Fibroblast of skin of scalp (primary cell): ENCODE results near the gene RABIF. TPM values are rescaled to one million over a fixed set of nuclear protein-coding genes. Genes with fewer than 3 reads are reported as not detected.
"Not testable (repeated sequence)": the region's sequence is repeated elsewhere in the genome, so short reads cannot be mapped to it uniquely, and the experiment has no call there.

Experiments used
- DNase-seq: peaks from one replicate; pipeline ENCODE4 v3.0.0-alpha.2; 2013
- polyA plus RNA-seq, 2 experiments: library from polyadenylated mRNA; unstranded; fragments of 120-200 nt; gene quantifications; one replicate each; pipeline ENCODE4 v1.2.1, GENCODE V29; 2013; ENCODE audit not compliant: insufficient read length in 2 of 2

RABIF gene
- polyA plus RNA-seq (2013, experiment 1 of 2; ENCODE audit: insufficient read length): 9.6 TPM
- 9.2 TPM for polyA plus RNA-seq (2013, experiment 2 of 2; ENCODE audit: insufficient read length)

DNA sequence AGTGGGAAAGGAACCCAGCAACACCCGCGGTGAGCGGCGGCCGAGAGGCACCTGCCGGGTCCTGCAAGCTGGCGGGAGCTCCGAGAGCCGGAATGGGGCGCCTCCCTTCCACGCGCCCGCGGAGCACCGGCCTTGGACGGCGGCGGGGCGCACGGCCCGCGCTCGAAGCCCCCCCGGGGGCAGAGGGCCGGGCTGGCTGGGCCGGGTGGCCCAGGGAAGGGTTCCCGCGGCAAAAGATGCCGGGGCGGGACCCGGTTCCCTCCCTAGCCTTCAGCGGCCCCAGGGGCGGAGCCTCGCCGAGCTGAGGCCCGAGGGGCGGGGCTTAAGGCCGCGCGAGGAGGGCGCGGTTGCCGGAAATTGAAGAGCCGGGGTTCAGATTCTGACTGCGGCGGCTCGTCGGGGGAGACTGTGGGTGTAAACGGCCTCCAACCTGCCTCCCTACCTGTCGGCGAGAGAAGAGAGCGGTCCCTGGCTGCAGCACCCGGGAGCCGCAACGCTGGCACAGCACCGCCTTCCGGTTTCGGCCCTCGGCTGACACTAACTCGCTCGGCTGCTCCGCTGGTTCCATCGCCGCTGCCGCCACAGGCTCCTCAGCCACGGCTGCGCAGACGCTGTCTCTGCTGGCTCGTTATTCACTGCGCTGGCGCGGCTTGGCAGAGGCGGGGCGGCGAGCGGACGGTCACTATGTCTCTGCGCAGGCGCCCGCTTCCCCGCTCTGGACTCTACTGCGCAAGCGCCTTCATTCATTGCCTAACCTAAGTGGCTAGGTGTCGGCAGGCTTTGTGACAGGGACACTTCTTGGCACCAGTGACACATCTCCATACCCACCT lies at the start of gene RABIF:
Gene RABIF (minus strand): TSS at position 619 of the 830 bp plus-strand sequence. CDS start 51 bp downstream, at position 568.
- peak; percentile 94 for DNase-seq

GRCh38 chr1:202938287-202938925 lies 49.5 kb upstream of the RABIF start:
- no peak for DNase-seq

DNA sequence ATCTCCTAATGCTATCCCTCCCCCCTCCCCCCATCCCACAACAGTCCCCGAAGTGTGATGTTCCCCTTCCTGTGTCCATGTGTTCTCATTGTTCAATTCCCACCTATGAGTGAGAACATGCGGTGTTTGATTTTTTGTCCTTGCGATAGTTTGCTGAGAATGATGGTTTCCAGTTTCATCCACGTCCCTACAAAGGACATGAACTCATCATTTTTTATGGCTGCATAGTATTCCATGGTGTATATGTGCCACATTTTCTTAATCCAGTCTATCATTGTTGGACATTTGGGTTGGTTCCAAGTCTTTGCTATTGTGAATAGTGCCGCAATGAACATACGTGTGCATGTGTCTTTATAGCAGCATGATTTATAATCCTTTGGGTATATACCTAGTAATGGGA lies 47.5 kb upstream of the RABIF start:
- not testable (repeated sequence) for DNase-seq

- DNase-seq: no peak
Measured at GRCh38 chr1:202935844-202936243, 46.9 kb upstream of the RABIF start.

DNA sequence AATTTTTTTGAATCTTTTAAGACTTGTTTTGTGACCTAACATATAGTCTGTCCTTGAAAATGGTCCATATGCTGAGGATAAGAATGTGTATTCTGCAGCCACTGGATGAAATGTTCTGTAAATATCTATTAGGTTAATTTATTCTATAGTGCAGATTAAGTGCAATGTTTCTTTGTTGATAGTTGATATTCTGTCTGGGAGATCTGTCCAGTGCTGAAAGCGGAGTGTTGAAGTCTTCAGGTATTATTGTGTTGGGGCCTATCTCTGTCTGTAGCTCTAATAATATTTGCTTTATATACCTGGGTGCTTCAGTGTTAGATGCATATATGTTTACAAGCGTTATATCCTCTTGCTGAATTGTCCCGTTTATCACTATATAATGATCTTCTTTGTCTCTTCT lies 45.8 kb upstream of the RABIF start:
- DNase-seq: no peak

DNA sequence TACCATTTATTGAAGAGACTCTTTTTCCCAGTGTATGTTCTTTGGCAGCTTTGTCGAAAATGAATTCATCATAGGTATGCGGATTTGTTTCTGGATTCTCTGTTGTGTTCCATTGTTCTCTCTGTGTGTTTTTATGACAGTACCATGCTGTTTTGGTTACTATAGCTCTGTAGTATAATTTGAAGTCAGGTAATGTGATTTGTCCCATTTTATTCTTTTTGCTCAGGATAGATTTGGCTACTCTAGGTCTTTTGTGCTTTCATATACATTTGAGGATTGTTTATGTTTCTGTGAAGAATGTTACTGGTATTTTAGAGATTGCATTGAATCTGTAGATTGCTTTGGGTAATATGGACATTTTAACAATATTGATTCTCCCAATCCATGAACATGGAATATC lies 43.5 kb upstream of the RABIF start:
- no peak for DNase-seq

DNA sequence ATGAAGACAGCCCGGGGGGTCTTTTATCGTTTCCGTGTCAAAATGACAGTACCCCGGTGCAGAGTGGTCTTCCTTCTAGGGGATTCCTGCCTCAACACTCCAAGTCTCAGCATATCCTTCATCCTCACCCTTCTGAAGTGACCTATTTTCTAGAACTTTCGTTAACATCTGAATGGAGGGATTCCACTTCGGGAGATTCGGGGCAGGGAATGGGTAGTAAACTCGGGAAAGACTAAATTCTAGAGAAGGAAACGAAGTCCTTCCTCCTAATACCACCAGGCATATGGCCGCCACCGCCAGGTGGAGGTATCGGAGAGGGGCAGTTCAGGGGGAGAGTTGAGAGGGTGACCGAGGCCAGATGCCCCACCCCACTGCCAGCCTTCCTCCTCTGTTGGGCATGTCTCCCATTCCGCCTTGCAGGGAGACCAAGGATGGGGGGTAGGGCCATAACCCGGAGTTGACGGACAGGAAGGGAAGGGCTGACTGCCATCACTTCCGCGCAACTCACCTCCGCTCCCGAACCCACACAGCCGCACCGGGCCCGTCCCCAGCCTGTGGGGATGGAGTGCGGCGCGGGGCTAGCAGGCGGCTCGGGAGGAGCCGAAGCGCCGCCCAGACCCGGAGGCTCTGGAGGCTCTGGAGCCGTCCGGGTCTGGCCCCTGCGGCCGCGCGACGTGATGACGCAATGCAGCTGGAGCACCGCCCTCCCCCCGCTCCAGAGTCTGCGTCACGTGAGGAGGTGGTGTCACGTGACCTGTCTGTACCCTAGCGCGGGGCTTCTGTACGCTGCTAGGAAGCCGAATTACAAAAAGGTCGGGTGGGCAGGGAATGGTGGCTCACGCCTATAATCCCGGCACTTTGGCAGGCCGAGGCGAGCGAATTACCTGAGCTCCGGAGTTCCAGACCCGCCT lies 37.9 kb upstream of the RABIF start, which contains the start of gene KLHL12:
Gene KLHL12 (minus strand): TSS at position 654 of the 911 bp plus-strand sequence. CDS start 2,072 bp downstream, outside the sequence.
- peak; percentile 97 for DNase-seq

GRCh38 chr1:202923533-202923932 lies 34.6 kb upstream of the RABIF start:
- no peak for DNase-seq

- no peak for DNase-seq
Measured at GRCh38 chr1:202919615-202920014, 30.7 kb upstream of the RABIF start.

DNA sequence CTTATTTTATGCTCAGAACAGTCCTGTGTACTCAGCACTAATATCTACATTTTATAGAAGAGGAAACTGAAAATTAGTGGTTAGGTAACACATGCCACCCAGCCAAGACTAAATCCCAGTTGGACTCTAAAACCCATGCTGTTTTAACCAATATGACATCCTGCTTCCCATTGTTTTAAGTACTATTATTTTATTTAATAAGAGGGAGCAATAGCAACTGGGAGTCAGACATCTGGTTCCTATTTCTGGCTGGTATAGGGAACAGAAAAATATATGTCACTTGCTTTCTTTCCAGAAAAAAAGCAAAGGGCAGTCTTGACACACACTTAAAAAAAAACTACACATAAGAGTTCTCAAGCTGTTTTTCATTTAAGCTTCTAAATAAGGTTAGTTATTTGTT lies 26.2 kb upstream of the RABIF start:
- no peak for DNase-seq

- not testable (repeated sequence) for DNase-seq
Measured at GRCh38 chr1:202912476-202912875, 23.5 kb upstream of the RABIF start.

DNA sequence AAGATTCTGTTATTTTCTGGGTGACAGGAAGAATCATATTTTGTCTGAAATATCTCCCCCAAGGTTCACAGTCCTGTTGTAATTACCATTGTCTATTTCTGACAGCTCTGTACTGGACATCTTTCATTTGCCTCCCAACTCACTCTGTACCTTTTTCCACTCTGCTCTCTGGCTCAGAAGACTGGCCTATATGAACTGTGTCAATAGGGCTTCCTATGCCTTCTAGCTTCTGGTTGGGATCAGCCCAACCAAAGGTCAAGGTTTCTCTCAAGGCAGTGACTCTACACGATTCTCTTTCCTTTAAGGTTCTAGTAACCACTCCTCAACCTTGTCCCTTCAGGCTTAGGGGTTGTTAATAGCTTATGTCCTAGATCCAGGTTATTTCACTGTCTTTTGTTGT lies 20.5 kb upstream of the RABIF start:
- no peak for DNase-seq

DNA sequence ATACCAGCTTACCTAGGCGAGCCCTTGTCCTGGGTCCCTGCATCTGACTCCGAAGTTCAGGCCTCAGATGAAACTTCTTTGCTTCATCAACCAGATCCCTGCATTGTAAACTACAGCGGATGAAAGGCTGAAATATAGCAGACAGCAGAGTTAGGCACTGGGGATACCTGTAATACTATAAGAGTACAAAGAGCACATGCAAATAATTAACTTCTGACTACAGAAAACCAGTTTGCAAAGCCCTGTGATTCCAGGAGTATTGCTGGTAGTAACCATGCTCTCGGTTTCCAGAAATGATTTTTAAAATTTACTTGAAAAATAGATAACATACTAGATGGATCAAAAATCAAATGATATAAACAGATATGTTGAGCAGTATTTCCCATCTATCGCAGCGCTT lies 20.0 kb upstream of the RABIF start:
- no peak for DNase-seq

DNA sequence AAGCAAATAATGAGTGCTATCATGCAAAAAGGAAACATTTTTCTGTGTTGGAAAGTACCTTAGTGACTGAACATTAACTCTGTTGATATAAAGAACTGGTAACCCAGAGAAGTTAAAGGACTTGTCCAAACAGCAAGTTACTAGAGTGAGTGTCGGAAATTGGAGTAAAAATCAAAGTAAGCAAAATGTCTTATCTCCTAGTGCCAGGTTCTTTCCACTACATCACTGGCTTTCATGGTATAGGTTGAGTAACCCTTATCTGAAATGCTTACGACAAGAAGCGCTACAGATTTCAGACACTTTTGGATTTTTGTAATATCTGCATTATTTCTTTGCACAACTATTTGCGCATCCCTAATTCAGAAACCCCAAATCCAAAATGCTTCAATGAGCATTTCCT lies 16.4 kb upstream of the RABIF start:
- DNase-seq: no peak

GRCh38 chr1:202903808-202904207 lies 14.9 kb upstream of the RABIF start:
- DNase-seq: not testable (repeated sequence)

DNA sequence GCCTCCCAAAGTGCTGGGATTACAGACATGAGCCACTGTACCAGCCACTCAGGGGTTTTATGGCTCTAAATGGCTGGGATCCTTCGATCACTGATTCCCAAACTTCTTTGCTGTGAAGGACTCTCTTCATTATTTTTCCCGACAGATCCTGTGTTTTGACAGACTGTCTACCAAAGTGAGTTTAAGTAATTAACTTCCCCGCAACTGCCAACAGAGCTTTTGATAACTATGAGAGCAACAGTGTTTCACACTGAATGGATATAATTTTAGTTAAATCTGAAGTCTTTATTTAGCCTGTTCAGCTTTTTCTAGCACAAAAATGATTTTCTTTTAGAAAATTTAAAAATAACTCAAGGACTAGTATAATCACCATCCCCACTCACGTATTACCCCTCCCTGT lies 12.6 kb upstream of the RABIF start:
- DNase-seq: no peak

GRCh38 chr1:202892501-202892900 lies 3.6 kb upstream of the RABIF start:
- DNase-seq: no peak

DNA sequence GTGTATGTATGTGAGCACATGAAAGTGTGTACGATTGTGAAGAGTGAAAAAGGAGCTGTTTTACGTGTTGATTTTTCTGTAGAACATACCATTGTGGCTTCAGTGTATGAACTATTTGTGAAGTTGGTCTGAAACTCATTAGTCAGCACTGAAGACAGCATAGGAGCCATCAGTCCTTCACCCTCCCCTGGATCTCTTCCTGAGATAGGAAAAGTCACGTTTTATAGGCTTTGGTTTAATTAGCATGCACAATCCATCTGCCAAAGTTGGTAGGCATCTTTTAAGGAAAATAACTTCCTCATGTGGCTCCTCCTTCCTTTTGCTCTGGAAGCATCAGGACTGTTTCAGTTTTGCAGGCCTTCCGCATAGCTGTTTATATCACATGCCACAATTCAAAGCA lies 1.4 kb upstream of the RABIF start:
- peak; percentile 3 for DNase-seq

DNA sequence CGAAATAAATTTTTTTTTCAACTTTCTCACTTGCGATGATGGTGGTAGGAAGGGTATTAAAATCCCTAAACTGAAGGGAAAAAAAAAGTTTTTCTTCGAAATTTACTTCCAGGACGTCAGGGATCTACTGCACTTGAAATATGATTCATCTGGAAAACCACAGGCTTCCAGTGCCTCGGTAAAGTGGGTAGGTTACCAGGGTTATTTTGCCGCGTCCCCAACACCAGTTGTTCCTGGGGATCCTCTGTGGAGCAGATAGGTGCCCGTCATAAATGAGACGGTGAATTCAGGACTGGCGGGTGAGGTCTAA lies 773 bp downstream of the RABIF start:
- DNase-seq: peak; percentile 26

DNA sequence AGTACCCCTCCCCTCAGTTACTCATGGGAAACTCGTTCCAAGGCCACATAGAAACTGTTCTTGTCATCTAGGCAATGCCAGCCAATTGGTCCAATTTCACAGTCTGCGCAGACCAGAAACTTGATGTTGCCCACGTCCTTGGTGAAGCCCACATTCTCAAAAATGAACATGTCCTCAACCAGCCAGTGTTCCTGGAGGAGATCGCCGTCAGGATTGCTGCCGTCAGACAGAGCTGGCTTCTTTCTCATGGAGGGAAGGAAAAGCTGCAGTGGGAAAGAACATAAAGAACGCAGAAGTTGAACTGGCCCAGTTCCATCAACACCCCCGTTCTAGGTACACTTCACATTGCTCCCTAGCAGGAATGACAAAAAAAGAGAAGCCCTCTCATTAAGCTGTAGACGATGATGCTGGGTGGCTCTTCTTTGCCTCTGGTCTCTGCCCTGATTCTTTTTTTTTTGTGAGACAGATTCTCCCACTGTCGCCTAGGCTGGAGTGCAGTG lies 7.9 kb downstream of the RABIF start:
- no peak for DNase-seq

- DNase-seq: no peak
Measured at GRCh38 chr1:202880062-202880461, 8.9 kb downstream of the RABIF start.

DNA sequence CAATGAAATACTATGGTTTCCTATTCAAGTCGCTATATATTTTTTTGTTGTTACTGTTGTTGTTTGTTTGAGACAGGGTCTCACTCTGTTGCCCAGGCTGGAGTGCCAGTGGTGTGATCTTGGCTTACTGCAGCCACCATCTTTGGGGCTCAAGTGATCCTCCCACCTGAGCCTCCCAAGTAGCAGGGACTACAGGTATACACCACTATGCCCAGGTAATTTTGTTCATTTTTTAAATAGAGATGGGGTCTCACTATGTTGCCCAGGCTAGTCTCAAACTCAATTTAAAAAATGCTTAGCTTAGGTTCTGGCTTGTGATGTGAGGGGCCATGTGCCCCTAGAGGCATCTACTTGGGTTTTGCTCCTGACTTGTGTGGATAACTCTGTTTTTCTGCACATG lies 9.8 kb downstream of the RABIF start:
- DNase-seq: no peak

- DNase-seq: no peak
Measured at GRCh38 chr1:202873026-202873425, 15.9 kb downstream of the RABIF start.
